Effector memory CD4-positive, alpha-beta T cell (primary cell): ENCODE results near the gene LYPD6.
"Not testable (repeated sequence)": the region's sequence is repeated elsewhere in the genome, so short reads cannot be mapped to it uniquely, and the experiment has no call there.

Experiments used
- DNase-seq, 3 donors: peaks; one replicate each; pipeline ENCODE4 v3.0.0-alpha.2; 2020
- H3K27ac ChIP-seq: 2 replicates; pipeline ENCODE4 v1.7.0; 2013; ENCODE audit warnings: mild to moderate bottlenecking, low read length, moderate library complexity; ENCODE audit not compliant: insufficient read depth, poor library complexity, severe bottlenecking
- H3K27me3 ChIP-seq: replicated peaks from 2 replicates; pipeline ENCODE4 v1.7.0; 2013; ENCODE audit warnings: mild to moderate bottlenecking, low read length; ENCODE audit not compliant: insufficient read depth, control insufficient read depth, poor library complexity, severe bottlenecking
- H3K36me3 ChIP-seq: 2 replicates; pipeline ENCODE4 v1.7.0; 2013; ENCODE audit warnings: mild to moderate bottlenecking, low read length, moderate library complexity; ENCODE audit not compliant: control insufficient read depth, insufficient read depth
- H3K4me1 ChIP-seq: 2 replicates; pipeline ENCODE4 v1.7.0; 2013; ENCODE audit warnings: low read length, mild to moderate bottlenecking; ENCODE audit not compliant: control insufficient read depth, insufficient read depth, poor library complexity, severe bottlenecking
- H3K4me3 ChIP-seq: 2 replicates; pipeline ENCODE4 v1.7.0; 2013; ENCODE audit warnings: low read length, low read depth, mild to moderate bottlenecking; ENCODE audit not compliant: insufficient read depth, poor library complexity, severe bottlenecking
- H3K9me3 ChIP-seq: 2 replicates; pipeline ENCODE4 v1.7.0; 2013; ENCODE audit warnings: mild to moderate bottlenecking, low read length, moderate library complexity; ENCODE audit not compliant: control insufficient read depth

LYPD6 gene

GRCh38 chr2:149315461-149315860 lies 14.9 kb upstream of the LYPD6 start:
- Histone ChIP-seq H3K27ac (no peak overlapping the region), H3K4me3 (no peak overlapping the region), H3K27me3 (no peaks in the 10 kb centered on the region), H3K4me1 (no peaks in the 10 kb centered on the region), H3K9me3 (no peaks in the 10 kb centered on the region), H3K36me3 (no peaks in the 10 kb centered on the region)
- no peak for DNase-seq

- not testable (repeated sequence) for H3K4me3 ChIP-seq, H3K4me1 ChIP-seq, DNase-seq, H3K36me3 ChIP-seq, H3K27me3 ChIP-seq, H3K27ac ChIP-seq, H3K9me3 ChIP-seq
Observed at GRCh38 chr2:149318566-149318965, 11.8 kb upstream of the LYPD6 start.

GRCh38 chr2:149320362-149320761 lies 10.0 kb upstream of the LYPD6 start:
- Histone ChIP-seq H3K27ac (no peak overlapping the region), H3K4me1 (no peaks in the 10 kb centered on the region), H3K27me3 (no peaks in the 10 kb centered on the region), H3K9me3 (no peaks in the 10 kb centered on the region), H3K36me3 (no peaks in the 10 kb centered on the region), H3K4me3 (no peak overlapping the region)
- no peak for DNase-seq

- H3K9me3 ChIP-seq: no peaks in the 10 kb centered on the region
- H3K4me3 ChIP-seq: no peak overlapping the region
- peaks cover 12% of the 10 kb centered on the region for H3K27me3 ChIP-seq
- no peak overlapping the region for H3K27ac ChIP-seq
- H3K36me3 ChIP-seq: no peaks in the 10 kb centered on the region
- no peaks in the 10 kb centered on the region for H3K4me1 ChIP-seq
- DNase-seq: no peak
Observed at GRCh38 chr2:149329068-149329467, 1.3 kb upstream of the LYPD6 start.

GRCh38 chr2:149329489-149330126 lies 779 bp upstream of the LYPD6 start:
- H3K4me3 ChIP-seq: no peak overlapping the region
- no peak for DNase-seq
- no peaks in the 10 kb centered on the region for H3K4me1 ChIP-seq
- H3K27me3 ChIP-seq: peaks cover 12% of the 10 kb centered on the region
- H3K36me3 ChIP-seq: no peaks in the 10 kb centered on the region
- no peak overlapping the region for H3K27ac ChIP-seq
- H3K9me3 ChIP-seq: no peaks in the 10 kb centered on the region

GRCh38 chr2:149331023-149331400 lies 625 bp downstream of the LYPD6 start:
- H3K27me3 ChIP-seq: peaks cover 12% of the 10 kb centered on the region
- H3K27ac ChIP-seq: no peak overlapping the region
- no peak for DNase-seq
- H3K9me3 ChIP-seq: no peaks in the 10 kb centered on the region
- no peaks in the 10 kb centered on the region for H3K4me1 ChIP-seq
- H3K4me3 ChIP-seq: no peak overlapping the region
- no peaks in the 10 kb centered on the region for H3K36me3 ChIP-seq

- no peak overlapping the region for H3K27ac ChIP-seq
- no peaks in the 10 kb centered on the region for H3K36me3 ChIP-seq
- H3K4me1 ChIP-seq: no peaks in the 10 kb centered on the region
- no peaks in the 10 kb centered on the region for H3K9me3 ChIP-seq
- H3K4me3 ChIP-seq: no peak overlapping the region
- no peak for DNase-seq
- H3K27me3 ChIP-seq: peaks cover 12% of the 10 kb centered on the region
Observed at GRCh38 chr2:149332364-149332763, 2.0 kb downstream of the LYPD6 start.

GRCh38 chr2:149333636-149334035 lies 3.2 kb downstream of the LYPD6 start:
- DNase-seq: no peak
- Histone ChIP-seq H3K4me3 (no peak overlapping the region), H3K36me3 (no peaks in the 10 kb centered on the region), H3K9me3 (no peaks in the 10 kb centered on the region), H3K27ac (no peak overlapping the region), H3K27me3 (peaks cover 8% of the 10 kb centered on the region), H3K4me1 (no peaks in the 10 kb centered on the region)

GRCh38 chr2:149334156-149334555 lies 3.8 kb downstream of the LYPD6 start:
- DNase-seq: no peak
- no peak overlapping the region for H3K27ac ChIP-seq
- H3K4me1 ChIP-seq: no peaks in the 10 kb centered on the region
- peaks cover 4% of the 10 kb centered on the region for H3K27me3 ChIP-seq
- no peaks in the 10 kb centered on the region for H3K9me3 ChIP-seq
- H3K4me3 ChIP-seq: no peak overlapping the region
- no peaks in the 10 kb centered on the region for H3K36me3 ChIP-seq

- H3K36me3 ChIP-seq: no peaks in the 10 kb centered on the region
- no peak for DNase-seq
- no peak overlapping the region for H3K27ac ChIP-seq
- no peaks in the 10 kb centered on the region for H3K9me3 ChIP-seq
- no peak overlapping the region for H3K4me3 ChIP-seq
- no peaks in the 10 kb centered on the region for H3K4me1 ChIP-seq
- H3K27me3 ChIP-seq: no peaks in the 10 kb centered on the region
Observed at GRCh38 chr2:149339324-149339723, 8.9 kb downstream of the LYPD6 start.
